ENCODE data around the gene KCNN3. TPM values are rescaled to one million over a fixed set of nuclear protein-coding genes. Genes with fewer than 3 reads are reported as not detected.

Gene KCNN3
- total and polyA plus RNA-seq, 2 of the 13 experiments (the other 11 are each of a cell fraction or from before 2014, with no cell fraction given) = not detected

DNA sequence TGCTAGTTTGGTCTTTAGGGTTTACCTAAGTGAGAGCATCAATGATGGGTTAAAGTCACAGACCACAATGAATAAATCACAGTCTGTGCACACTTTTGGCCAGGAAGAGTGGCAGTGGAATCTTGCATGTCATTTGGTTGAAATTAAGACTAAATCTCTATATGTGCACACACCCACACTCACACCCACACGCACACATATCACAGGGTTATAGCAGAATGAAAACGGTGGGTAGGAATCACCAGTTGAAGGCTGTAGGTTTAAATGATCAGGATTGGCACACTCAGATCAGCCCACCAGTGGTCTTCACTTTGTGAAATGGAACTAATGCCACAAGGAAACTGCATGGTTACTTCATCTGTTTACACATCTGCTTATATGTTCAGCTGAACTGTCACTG, 164.5 kb downstream of the KCNN3 start:
- FAIRE-seq (no peak), ATAC-seq (no peak), DNase-seq (ENCODE audit: low spot score) (no peak)
- TF ChIP-seq NCOA2 (CRISPR knock-in tag; IDR thresholded peaks at IDR 0.05) = no peak
- TF ChIP-seq GLI4 (CRISPR knock-in tag; IDR thresholded peaks at IDR 0.05; ENCODE audit: borderline replicate concordance) = no peak
- no peak for TF ChIP-seq ZNF143 (CRISPR knock-in tag; IDR thresholded peaks at IDR 0.05)
- TF ChIP-seq ZFP82 (CRISPR knock-in tag; IDR thresholded peaks at IDR 0.05; ENCODE audit: borderline replicate concordance) = no peak
- no peak overlapping the region for H3K9ac ChIP-seq (ENCODE audit: insufficient read depth, low read depth, low read length)
- no peak overlapping the region for H2AFZ ChIP-seq (ENCODE audit: low read length)
- no peaks in the 10 kb centered on the region for H3K79me2 ChIP-seq (ENCODE audit: insufficient read depth, low read length)
- no peaks in the 10 kb centered on the region for H3K4me1 ChIP-seq (ENCODE audit: insufficient read depth, low read length)
- 78% methylated on average over 2 of the region's 2 CpGs for whole genome bisulfite sequencing (ENCODE audit: low lambda C conversion rate)
- no peak overlapping the region for H3K27ac ChIP-seq (ENCODE audit: extremely low read length, insufficient read depth, low read length)
- ChIA-PET CTCF (ENCODE audit: low intra/inter-chr PET ratio, low total read pairs) (no interaction called here), POLR2A (no interaction called here)
- intact Hi-C loops (cut with micrococcal nuclease; ENCODE audit: unreplicated experiment) = no loop called here
- H4K20me1 ChIP-seq (ENCODE audit: insufficient read depth, low read length) = no peaks in the 10 kb centered on the region
- no peaks in the 10 kb centered on the region for H3K9me3 ChIP-seq (ENCODE audit: low read length)
- H3K36me3 ChIP-seq (replicated peaks in 1 of 2; ENCODE audit: control insufficient read depth in 1 of 2, insufficient read depth in 2 of 2, low read length in 2 of 2) = no peaks in the 10 kb centered on the region
- no peak overlapping the region for H3K4me2 ChIP-seq (ENCODE audit: low read depth, low read length)
- no TSS peak for BruUV-seq (replicated peaks)
- H3K27me3 ChIP-seq (ENCODE audit: control insufficient read depth in 1 of 2, insufficient read depth in 2 of 2, low read length in 2 of 2) = peaks cover 0 to 8% of the 10 kb centered on the region in 2 experiments; a peak in 3 of 5 replicates
- in situ Hi-C loops (cut with HindIII; ENCODE audit: extremely low pct_ligation_motif_present, low pct_unique_long_range_greater_than_20kb) = no loop called here
- H3K4me3 ChIP-seq (replicated peaks in 1 of 3; ENCODE audit: insufficient read depth in 1 of 3, low read depth in 2 of 3, low read length in 3 of 3) = no peak overlapping the region

DNA sequence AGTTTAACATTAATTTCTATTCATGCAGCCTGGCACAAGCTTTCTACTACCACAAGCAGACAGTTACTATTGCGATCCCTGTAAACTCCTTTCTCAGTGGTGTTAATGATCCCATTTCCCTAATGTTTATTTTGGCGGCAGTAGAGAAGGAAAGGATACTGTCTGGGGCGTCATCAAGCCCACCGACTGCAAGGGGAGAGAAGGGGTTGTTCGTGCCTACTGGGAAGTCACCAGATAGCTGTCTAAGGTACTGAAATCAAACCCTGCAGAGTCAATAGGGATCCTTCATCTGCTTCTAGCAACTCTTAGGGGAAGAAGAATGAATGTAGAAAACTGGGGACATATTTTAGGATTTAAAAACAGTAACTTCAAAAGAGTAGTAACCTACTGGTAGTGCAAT, 166.9 kb downstream of the KCNN3 start:
- H3K4me3 ChIP-seq (replicated peaks in 1 of 3; ENCODE audit: insufficient read depth in 1 of 3, low read depth in 2 of 3, low read length in 3 of 3) = no peak overlapping the region
- no peaks in the 10 kb centered on the region for H4K20me1 ChIP-seq (ENCODE audit: insufficient read depth, low read length)
- H3K27ac ChIP-seq (ENCODE audit: extremely low read length, insufficient read depth, low read length) = no peak overlapping the region
- peaks cover 8% of the 10 kb centered on the region for H3K4me1 ChIP-seq (ENCODE audit: insufficient read depth, low read length)
- ATAC-seq = no peak
- no peaks in the 10 kb centered on the region for H3K79me2 ChIP-seq (ENCODE audit: insufficient read depth, low read length)
- no peaks in the 10 kb centered on the region for H3K9me3 ChIP-seq (ENCODE audit: low read length)
- POLR2A ChIA-PET = no interaction called here
- H2AFZ ChIP-seq (ENCODE audit: low read length) = no peak overlapping the region
- DNase-seq (ENCODE audit: low spot score) = no peak
- CTCF ChIA-PET (ENCODE audit: low intra/inter-chr PET ratio, low total read pairs) = no interaction called here
- BruUV-seq (replicated peaks) = no TSS peak
- no peaks in the 10 kb centered on the region; a peak in 1 of 5 replicates for H3K27me3 ChIP-seq (ENCODE audit: control insufficient read depth in 1 of 2, insufficient read depth in 2 of 2, low read length in 2 of 2)
- WGBS (ENCODE audit: low lambda C conversion rate) = 19% methylated on average over 5 of the region's 5 CpGs
- H3K36me3 ChIP-seq (replicated peaks in 1 of 2; ENCODE audit: control insufficient read depth in 1 of 2, insufficient read depth in 2 of 2, low read length in 2 of 2) = no peaks in the 10 kb centered on the region
- no peak overlapping the region for H3K9ac ChIP-seq (ENCODE audit: insufficient read depth, low read depth, low read length)
- intact Hi-C loops (cut with micrococcal nuclease; ENCODE audit: unreplicated experiment) = no loop called here
- no peak overlapping the region for H3K4me2 ChIP-seq (ENCODE audit: low read depth, low read length)
- FAIRE-seq = no peak
- in situ Hi-C loops (cut with HindIII; ENCODE audit: extremely low pct_ligation_motif_present, low pct_unique_long_range_greater_than_20kb) = no loop called here
- TF ChIP-seq, protein P1, sequence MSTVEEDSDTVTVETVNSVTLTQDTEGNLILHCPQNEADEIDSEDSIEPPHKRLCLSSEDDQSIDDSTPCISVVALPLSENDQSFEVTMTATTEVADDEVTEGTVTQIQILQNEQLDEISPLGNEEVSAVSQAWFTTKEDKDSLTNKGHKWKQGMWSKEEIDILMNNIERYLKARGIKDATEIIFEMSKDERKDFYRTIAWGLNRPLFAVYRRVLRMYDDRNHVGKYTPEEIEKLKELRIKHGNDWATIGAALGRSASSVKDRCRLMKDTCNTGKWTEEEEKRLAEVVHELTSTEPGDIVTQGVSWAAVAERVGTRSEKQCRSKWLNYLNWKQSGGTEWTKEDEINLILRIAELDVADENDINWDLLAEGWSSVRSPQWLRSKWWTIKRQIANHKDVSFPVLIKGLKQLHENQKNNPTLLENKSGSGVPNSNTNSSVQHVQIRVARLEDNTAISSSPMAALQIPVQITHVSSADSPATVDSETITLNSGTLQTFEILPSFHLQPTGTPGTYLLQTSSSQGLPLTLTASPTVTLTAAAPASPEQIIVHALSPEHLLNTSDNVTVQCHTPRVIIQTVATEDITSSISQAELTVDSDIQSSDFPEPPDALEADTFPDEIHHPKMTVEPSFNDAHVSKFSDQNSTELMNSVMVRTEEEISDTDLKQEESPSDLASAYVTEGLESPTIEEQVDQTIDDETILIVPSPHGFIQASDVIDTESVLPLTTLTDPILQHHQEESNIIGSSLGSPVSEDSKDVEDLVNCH (CRISPR knock-in tag; IDR thresholded peaks at IDR 0.05) = no peak
- TF ChIP-seq SRF (IDR thresholded peaks at IDR 0.05; ENCODE audit: low read depth, low read length) (no peak), NFE2 (CRISPR knock-in tag; IDR thresholded peaks at IDR 0.05) (no peak), ZFP36 (IDR thresholded peaks at IDR 0.05; ENCODE audit: borderline replicate concordance, low read depth, low read length, partially characterized antibody) (no peak), ZNF709 (CRISPR knock-in tag; IDR thresholded peaks at IDR 0.05) (no peak), FOXA1 (IDR thresholded peaks at IDR 0.05) (no peak), FOXA1 (CRISPR knock-in tag; IDR thresholded peaks at IDR 0.05) (no peak), MEIS2 (CRISPR knock-in tag; IDR thresholded peaks at IDR 0.05) (no peak), ARNTL (CRISPR knock-in tag; IDR thresholded peaks at IDR 0.05) (no peak), ZNF17 (CRISPR knock-in tag; IDR thresholded peaks at IDR 0.05) (no peak), YY1 (IDR thresholded peaks at IDR 0.05; ENCODE audit: insufficient read depth, insufficient replicate concordance, low read depth, low read length) (no peak)
- TF ChIP-seq, protein P2, sequence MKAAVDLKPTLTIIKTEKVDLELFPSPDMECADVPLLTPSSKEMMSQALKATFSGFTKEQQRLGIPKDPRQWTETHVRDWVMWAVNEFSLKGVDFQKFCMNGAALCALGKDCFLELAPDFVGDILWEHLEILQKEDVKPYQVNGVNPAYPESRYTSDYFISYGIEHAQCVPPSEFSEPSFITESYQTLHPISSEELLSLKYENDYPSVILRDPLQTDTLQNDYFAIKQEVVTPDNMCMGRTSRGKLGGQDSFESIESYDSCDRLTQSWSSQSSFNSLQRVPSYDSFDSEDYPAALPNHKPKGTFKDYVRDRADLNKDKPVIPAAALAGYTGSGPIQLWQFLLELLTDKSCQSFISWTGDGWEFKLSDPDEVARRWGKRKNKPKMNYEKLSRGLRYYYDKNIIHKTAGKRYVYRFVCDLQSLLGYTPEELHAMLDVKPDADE (CRISPR knock-in tag; IDR thresholded peaks at IDR 0.05) = no peak
- TF ChIP-seq, protein P3, sequence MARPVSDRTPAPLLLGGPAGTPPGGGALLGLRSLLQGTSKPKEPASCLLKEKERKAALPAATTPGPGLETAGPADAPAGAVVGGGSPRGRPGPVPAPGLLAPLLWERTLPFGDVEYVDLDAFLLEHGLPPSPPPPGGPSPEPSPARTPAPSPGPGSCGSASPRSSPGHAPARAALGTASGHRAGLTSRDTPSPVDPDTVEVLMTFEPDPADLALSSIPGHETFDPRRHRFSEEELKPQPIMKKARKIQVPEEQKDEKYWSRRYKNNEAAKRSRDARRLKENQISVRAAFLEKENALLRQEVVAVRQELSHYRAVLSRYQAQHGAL (CRISPR knock-in tag; IDR thresholded peaks at IDR 0.05; ENCODE audit: not compliant biosample characterization) = no peak

Measured in HepG2 (cell line).